Panc1 (cell line): ENCODE results near the gene HSP90B1. TPM values are rescaled to one million over a fixed set of nuclear protein-coding genes. Genes with fewer than 3 reads are reported as not detected.

Experiments used
- ATAC-seq: fragments of 200-7000 bp; cut with Tn5 transposase; 2 replicates; pipeline ENCODE4 v1.9.1; 2020; ENCODE audit warnings: mild to moderate bottlenecking, moderate library complexity
- BruUV-seq: library from RNA; stranded (reverse); fragments of 400-500 nt; replicated peaks from 2 replicates; lab custom pipeline; 2021; lab: Mats Ljungman, UMichigan
- CTCF ChIA-PET: fragments of 300-600 bp; sonication (Branson Sonifier 250); formaldehyde crosslinking; loops from one replicate; lab custom pipeline; 2022; ENCODE audit warnings: antibody characterized with exemption; lab: Charles Lee
- POLR2A ChIA-PET: fragments of 300-600 bp; sonication (Branson Sonifier 250); formaldehyde crosslinking; loops from one replicate; lab custom pipeline; 2022; ENCODE audit warnings: antibody characterized with exemption; lab: Charles Lee
- DNase-seq: peaks from one replicate; pipeline ENCODE4 v3.0.0-alpha.2; 2010; ENCODE audit warnings: low read depth, low spot score
- H3K27ac ChIP-seq: 2 replicates; pipeline ENCODE4 v1.5.1; 2011; ENCODE audit warnings: mild to moderate bottlenecking, low read length, inconsistent platforms
- H3K27me3 ChIP-seq: fragments of 200-500 bp; sonication (Bioruptor generic); 2 replicates; pipeline ENCODE4 v1.6.0; 2014; ENCODE audit warnings: low read length, inconsistent platforms; ENCODE audit not compliant: control insufficient read depth, insufficient read depth
- H3K36me3 ChIP-seq: fragments of 200-500 bp; sonication (Bioruptor generic); 2 replicates; pipeline ENCODE4 v1.5.1; 2014; ENCODE audit warnings: inconsistent platforms, mild to moderate bottlenecking, low read length, moderate library complexity; ENCODE audit not compliant: control insufficient read depth, insufficient read depth
- H3K4me1 ChIP-seq: 2 replicates; pipeline ENCODE4 v1.5.1; 2011; ENCODE audit warnings: inconsistent platforms, mild to moderate bottlenecking, low read length, moderate library complexity; ENCODE audit not compliant: control insufficient read depth, insufficient read depth
- H3K4me3 ChIP-seq, 2 experiments: 2 replicates each; pipeline ENCODE4 v1.5.1; 2011 to 2012; ENCODE audit warnings: low read depth in 2 of 2, low read length in 2 of 2, mild to moderate bottlenecking in 2 of 2, inconsistent platforms in 1 of 2, moderate library complexity in 1 of 2
- H3K9me3 ChIP-seq: fragments of 200-500 bp; sonication (Bioruptor generic); 2 replicates; pipeline ENCODE4 v1.5.1; 2014; ENCODE audit warnings: low read depth, mild to moderate bottlenecking, inconsistent platforms, low read length, moderate library complexity; ENCODE audit not compliant: control insufficient read depth, insufficient read depth
- POLR2AphosphoS5 ChIP-seq: IDR thresholded peaks from 2 replicates; pipeline ENCODE4 v1.6.1; 2012; ENCODE audit warnings: mild to moderate bottlenecking, low read depth, low read length, moderate library complexity
- SIN3A ChIP-seq: IDR thresholded peaks from 2 replicates; pipeline ENCODE4 v1.6.1; 2012; ENCODE audit warnings: low read depth, mild to moderate bottlenecking, low read length, moderate library complexity, borderline replicate concordance; ENCODE audit not compliant: insufficient read depth
- TCF7L2 ChIP-seq: IDR thresholded peaks from 2 replicates; pipeline ENCODE4 v1.6.1; 2011; ENCODE audit warnings: mild to moderate bottlenecking, low read depth, low read length, inconsistent platforms
- in situ Hi-C: cut with HindIII; loops from 2 replicates; pipeline ENCODE4 v1.10.0; 2016; ENCODE audit warnings: low sequenced_read_pairs, low pct_unique_long_range_greater_than_20kb
- intact Hi-C: fragments of 100-400 bp; cut with micrococcal nuclease; formaldehyde crosslinking; loops from one replicate; pipeline ENCODE4 v1.10.0; 2022; ENCODE audit not compliant: unreplicated experiment
- total RNA-seq: library from RNA; stranded (reverse); gene quantifications from one replicate; pipeline ENCODE4 v1.2.1, GENCODE V29; 2021; ENCODE audit not compliant: unreplicated experiment
- TF ChIP-seq, protein P1 (sequence below): fragments of 450-650 bp; IDR thresholded peaks from 2 replicates; pipeline ENCODE4 v1.5.1; 2017; ENCODE audit warnings: mild to moderate bottlenecking
- TF ChIP-seq, protein P2 (sequence below), 2 experiments: IDR thresholded peaks; 2 replicates each; pipeline ENCODE4 v1.6.1; 2011 to 2012; ENCODE audit warnings: low read depth in 2 of 2, control low read depth in 1 of 2, low read length in 1 of 2, mild to moderate bottlenecking in 1 of 2, moderate library complexity in 1 of 2; ENCODE audit not compliant: insufficient read depth in 1 of 2

HSP90B1 gene
- total RNA-seq, 1 experiment from 2014 or later: 503 TPM

GRCh38 chr12:103996595-103996994, 66.4 kb downstream of the HSP90B1 start:
- H3K27ac ChIP-seq: no peak overlapping the region
- peaks cover 6% of the 10 kb centered on the region; the same call in 1 of the 2 replicates for H3K27me3 ChIP-seq
- DNase-seq (no peak), ATAC-seq (no peak)
- no peaks in the 10 kb centered on the region for H3K9me3 ChIP-seq
- no peak overlapping the region for H3K4me3 ChIP-seq
- H3K36me3 ChIP-seq: no peaks in the 10 kb centered on the region
- ChIA-PET CTCF (no interaction called here), POLR2A (no interaction called here)
- no peaks in the 10 kb centered on the region for H3K4me1 ChIP-seq
- intact Hi-C loops (no loop called here), in situ Hi-C loops (no loop called here)
- TF ChIP-seq, protein P1, sequence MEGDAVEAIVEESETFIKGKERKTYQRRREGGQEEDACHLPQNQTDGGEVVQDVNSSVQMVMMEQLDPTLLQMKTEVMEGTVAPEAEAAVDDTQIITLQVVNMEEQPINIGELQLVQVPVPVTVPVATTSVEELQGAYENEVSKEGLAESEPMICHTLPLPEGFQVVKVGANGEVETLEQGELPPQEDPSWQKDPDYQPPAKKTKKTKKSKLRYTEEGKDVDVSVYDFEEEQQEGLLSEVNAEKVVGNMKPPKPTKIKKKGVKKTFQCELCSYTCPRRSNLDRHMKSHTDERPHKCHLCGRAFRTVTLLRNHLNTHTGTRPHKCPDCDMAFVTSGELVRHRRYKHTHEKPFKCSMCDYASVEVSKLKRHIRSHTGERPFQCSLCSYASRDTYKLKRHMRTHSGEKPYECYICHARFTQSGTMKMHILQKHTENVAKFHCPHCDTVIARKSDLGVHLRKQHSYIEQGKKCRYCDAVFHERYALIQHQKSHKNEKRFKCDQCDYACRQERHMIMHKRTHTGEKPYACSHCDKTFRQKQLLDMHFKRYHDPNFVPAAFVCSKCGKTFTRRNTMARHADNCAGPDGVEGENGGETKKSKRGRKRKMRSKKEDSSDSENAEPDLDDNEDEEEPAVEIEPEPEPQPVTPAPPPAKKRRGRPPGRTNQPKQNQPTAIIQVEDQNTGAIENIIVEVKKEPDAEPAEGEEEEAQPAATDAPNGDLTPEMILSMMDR: no peak
- TF ChIP-seq, protein P2, sequence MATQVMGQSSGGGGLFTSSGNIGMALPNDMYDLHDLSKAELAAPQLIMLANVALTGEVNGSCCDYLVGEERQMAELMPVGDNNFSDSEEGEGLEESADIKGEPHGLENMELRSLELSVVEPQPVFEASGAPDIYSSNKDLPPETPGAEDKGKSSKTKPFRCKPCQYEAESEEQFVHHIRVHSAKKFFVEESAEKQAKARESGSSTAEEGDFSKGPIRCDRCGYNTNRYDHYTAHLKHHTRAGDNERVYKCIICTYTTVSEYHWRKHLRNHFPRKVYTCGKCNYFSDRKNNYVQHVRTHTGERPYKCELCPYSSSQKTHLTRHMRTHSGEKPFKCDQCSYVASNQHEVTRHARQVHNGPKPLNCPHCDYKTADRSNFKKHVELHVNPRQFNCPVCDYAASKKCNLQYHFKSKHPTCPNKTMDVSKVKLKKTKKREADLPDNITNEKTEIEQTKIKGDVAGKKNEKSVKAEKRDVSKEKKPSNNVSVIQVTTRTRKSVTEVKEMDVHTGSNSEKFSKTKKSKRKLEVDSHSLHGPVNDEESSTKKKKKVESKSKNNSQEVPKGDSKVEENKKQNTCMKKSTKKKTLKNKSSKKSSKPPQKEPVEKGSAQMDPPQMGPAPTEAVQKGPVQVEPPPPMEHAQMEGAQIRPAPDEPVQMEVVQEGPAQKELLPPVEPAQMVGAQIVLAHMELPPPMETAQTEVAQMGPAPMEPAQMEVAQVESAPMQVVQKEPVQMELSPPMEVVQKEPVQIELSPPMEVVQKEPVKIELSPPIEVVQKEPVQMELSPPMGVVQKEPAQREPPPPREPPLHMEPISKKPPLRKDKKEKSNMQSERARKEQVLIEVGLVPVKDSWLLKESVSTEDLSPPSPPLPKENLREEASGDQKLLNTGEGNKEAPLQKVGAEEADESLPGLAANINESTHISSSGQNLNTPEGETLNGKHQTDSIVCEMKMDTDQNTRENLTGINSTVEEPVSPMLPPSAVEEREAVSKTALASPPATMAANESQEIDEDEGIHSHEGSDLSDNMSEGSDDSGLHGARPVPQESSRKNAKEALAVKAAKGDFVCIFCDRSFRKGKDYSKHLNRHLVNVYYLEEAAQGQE (IDR thresholded peaks at IDR 0.05; ENCODE audit: insufficient read depth in 1 of 2, low read depth in 2 of 2, low read length in 1 of 2): no peak
- TF ChIP-seq POLR2AphosphoS5: no peak
- no peak for TF ChIP-seq SIN3A
- no peak for TF ChIP-seq TCF7L2
- BruUV-seq: no TSS peak

GRCh38 chr12:103997286-103997900, 67.2 kb downstream of the HSP90B1 start:
- DNase-seq (no peak), ATAC-seq (no peak)
- H3K4me1 ChIP-seq: no peaks in the 10 kb centered on the region
- in situ Hi-C loops: no loop called here
- H3K27ac ChIP-seq: no peak overlapping the region
- intact Hi-C loops: no loop called here
- no peaks in the 10 kb centered on the region for H3K36me3 ChIP-seq
- no peaks in the 10 kb centered on the region for H3K9me3 ChIP-seq
- POLR2A ChIA-PET: no interaction called here
- H3K4me3 ChIP-seq: no peak overlapping the region
- TF ChIP-seq TCF7L2: no peak
- TF ChIP-seq, protein P2 (IDR thresholded peaks at IDR 0.05; ENCODE audit: insufficient read depth in 1 of 2, low read depth in 2 of 2, low read length in 1 of 2): no peak
- H3K27me3 ChIP-seq: peaks cover 6% of the 10 kb centered on the region; the same call in 1 of the 2 replicates
- CTCF ChIA-PET: no interaction called here
- no TSS peak for BruUV-seq

Other genes with a start within 250 kb of the HSP90B1 start
- gene NT5DC3, start 89.2 kb upstream of the HSP90B1 start, total RNA-seq: 24.9 TPM
- gene TDG, start 35.5 kb downstream of the HSP90B1 start, total RNA-seq: 38.2 TPM
- gene GLT8D2, start 119.8 kb downstream of the HSP90B1 start, total RNA-seq: 0.54 TPM
- 8.5 TPM for gene HCFC2, start 134.1 kb downstream of the HSP90B1 start, total RNA-seq
- gene NFYB, start 207.8 kb downstream of the HSP90B1 start, total RNA-seq: 31.5 TPM